ENCODE measurements around the gene TMEM18. TPM values are rescaled to one million over a fixed set of nuclear protein-coding genes. Genes with fewer than 3 reads are reported as not detected.

The TMEM18 gene
- total RNA-seq, 1 donor: 24.1 TPM

DNA sequence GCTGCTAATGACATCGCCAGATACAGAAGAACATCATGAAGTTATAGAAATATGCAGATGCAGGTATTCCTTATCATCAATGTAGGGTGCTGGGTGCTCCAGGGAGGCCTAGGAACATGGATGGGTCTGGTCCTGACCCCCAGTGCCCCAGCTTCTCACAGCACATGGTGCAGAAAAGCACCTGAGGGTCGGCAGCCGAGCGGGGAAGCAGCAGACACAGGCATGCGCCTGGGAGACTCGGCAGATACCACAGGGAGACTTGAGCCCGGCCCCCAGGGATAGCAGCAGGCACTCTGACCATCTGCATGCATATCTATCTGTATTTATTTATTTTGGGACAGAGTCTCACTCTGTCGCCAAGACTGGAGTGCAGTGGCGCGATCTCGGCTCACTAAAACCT, 43.2 kb downstream of the TMEM18 start:
- TF ChIP-seq, protein P1, sequence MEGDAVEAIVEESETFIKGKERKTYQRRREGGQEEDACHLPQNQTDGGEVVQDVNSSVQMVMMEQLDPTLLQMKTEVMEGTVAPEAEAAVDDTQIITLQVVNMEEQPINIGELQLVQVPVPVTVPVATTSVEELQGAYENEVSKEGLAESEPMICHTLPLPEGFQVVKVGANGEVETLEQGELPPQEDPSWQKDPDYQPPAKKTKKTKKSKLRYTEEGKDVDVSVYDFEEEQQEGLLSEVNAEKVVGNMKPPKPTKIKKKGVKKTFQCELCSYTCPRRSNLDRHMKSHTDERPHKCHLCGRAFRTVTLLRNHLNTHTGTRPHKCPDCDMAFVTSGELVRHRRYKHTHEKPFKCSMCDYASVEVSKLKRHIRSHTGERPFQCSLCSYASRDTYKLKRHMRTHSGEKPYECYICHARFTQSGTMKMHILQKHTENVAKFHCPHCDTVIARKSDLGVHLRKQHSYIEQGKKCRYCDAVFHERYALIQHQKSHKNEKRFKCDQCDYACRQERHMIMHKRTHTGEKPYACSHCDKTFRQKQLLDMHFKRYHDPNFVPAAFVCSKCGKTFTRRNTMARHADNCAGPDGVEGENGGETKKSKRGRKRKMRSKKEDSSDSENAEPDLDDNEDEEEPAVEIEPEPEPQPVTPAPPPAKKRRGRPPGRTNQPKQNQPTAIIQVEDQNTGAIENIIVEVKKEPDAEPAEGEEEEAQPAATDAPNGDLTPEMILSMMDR (IDR thresholded peaks at IDR 0.05; ENCODE audit: insufficient read depth, low read length): no peak
- DNase-seq (ENCODE audit: low read depth): no peak
- no peak overlapping the region for H3K4me3 ChIP-seq (ENCODE audit: low read depth, low read length)

DNA sequence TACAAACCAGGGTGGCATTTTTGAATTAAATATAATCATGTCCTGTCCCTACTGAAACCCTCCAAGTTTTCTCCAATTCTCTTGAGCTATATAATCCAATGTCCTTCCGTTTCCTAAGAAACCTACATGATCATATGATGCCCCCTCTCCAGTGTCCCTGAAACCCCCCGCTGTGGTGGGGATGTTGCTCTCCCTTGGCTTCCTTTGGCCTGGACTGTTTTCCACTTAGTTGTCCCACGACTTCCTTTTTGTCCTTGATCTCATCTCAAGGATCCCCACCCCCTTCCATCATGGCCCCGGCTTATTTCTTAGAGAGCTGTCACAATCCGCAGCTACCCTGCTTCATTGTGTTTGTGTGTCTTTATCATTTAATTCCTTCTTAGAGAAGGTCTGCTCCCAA, 43.8 kb downstream of the TMEM18 start:
- TF ChIP-seq, protein P1 (IDR thresholded peaks at IDR 0.05; ENCODE audit: insufficient read depth, low read length): no peak
- H3K4me3 ChIP-seq (ENCODE audit: low read depth, low read length): no peak overlapping the region
- DNase-seq (ENCODE audit: low read depth): no peak

DNA sequence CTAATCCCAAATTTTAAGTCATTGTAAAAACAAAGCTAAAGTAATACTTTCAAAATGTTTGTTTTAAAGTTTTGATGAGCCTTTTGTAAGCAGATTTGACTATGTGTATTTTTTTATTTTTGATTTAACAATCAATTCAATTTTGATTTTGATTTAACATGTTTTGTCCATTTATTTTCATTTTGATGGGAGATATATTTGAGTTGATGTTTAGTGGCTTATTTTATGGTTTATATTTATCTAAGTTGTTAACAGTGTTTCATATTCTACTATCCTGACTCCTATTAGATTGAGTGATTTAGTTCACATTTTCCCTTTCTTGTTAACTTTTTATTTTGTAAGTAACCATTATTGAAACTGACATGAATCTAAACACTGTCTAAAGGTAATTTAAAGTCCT, 44.7 kb downstream of the TMEM18 start:
- no peak for DNase-seq (ENCODE audit: low read depth)
- H3K4me3 ChIP-seq (ENCODE audit: low read depth, low read length): no peak overlapping the region
- TF ChIP-seq, protein P1 (IDR thresholded peaks at IDR 0.05; ENCODE audit: insufficient read depth, low read length): no peak

DNA sequence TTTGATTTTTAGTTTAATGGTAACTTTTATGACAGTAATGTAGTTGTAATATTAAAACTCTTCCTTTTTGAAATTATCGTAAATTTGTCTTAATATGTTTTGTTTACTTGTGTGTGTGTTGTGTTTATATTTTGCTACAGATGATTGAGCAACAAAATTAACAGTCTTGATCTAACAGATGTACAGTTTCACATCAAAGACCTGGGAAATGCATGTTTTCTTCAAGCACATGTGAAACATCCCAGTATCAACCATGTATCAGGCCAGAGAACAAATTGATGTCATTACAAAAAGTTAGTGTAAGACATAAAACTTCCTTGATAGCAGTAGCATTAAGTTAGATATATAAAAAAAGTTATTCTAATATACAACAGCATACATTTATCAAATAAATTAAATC, 45.5 kb downstream of the TMEM18 start:
- H3K4me3 ChIP-seq (ENCODE audit: low read depth, low read length): no peak overlapping the region
- TF ChIP-seq, protein P1 (IDR thresholded peaks at IDR 0.05; ENCODE audit: insufficient read depth, low read length): no peak
- DNase-seq (ENCODE audit: low read depth): no peak

DNA sequence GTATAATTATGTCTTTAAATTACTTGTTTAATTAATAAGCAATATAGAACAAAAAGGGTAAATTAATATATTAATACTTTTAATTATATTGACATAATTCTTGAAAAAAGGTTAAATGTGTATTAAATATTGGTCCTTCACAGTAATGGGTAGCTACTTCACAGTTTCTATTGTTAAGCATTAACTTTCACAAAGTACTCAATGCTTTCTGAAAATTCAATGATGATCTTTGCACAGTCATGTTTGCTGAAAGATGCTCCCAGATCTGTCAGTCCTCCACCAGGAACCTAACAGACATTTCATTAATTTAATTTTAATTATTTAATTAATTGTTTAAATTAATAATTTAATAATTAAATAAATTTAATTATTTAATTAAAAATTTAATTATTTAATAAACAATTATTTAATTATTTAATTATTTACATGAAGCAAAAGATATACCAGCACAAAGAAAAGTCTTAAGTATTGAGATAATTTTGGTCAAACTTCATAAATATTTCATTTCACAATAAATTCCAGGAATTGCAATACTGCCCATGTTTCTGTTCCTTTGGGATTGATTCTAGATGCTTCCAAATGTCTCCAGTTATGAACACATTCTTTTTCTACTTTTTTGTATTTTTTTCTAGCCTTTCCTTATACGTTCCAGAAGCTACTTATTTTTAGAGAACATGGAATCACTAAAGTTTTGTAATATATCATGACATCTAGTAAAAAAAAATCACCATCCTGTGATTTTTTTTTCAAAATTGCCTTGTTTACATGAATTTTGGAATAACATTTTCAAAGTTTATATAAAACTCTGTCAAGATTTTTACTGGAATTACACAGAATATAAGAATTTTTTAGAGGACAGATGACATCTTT, 46.5 kb downstream of the TMEM18 start:
- no peak overlapping the region for H3K4me3 ChIP-seq (ENCODE audit: low read depth, low read length)
- DNase-seq (ENCODE audit: low read depth): no peak
- TF ChIP-seq, protein P1 (IDR thresholded peaks at IDR 0.05; ENCODE audit: insufficient read depth, low read length): no peak

DNA sequence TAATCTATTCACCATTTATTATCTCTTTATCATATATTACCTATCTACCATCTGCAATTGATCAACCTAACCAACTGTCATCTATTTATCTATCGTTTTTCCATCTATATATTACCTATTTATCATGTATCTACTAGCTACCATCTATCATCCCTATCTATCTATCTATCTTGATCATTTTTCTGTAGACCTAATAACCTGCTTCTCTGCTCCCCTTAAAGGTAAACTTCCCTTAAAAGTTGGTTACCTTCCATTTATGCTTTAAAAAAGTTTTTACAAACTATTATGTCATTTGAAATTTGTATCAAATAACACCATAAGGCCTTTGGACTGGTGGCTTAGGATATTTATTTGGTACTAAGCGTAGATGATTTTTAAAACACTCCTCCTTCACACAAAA, 47.2 kb downstream of the TMEM18 start:
- TF ChIP-seq, protein P1 (IDR thresholded peaks at IDR 0.05; ENCODE audit: insufficient read depth, low read length): no peak
- H3K4me3 ChIP-seq (ENCODE audit: low read depth, low read length): no peak overlapping the region
- DNase-seq (ENCODE audit: low read depth): no peak
